DMS114 treated with DMSO at 0.1 percent for 48 hours (cell line): Measurements from ENCODE around the gene FMO2.

ENCODE experiments used
- DNase-seq: peaks from one replicate; lab custom pipeline; 2025; ENCODE audit not compliant: unreplicated experiment; lab: John Stamatoyannopoulos, UW

FMO2 gene

DNA sequence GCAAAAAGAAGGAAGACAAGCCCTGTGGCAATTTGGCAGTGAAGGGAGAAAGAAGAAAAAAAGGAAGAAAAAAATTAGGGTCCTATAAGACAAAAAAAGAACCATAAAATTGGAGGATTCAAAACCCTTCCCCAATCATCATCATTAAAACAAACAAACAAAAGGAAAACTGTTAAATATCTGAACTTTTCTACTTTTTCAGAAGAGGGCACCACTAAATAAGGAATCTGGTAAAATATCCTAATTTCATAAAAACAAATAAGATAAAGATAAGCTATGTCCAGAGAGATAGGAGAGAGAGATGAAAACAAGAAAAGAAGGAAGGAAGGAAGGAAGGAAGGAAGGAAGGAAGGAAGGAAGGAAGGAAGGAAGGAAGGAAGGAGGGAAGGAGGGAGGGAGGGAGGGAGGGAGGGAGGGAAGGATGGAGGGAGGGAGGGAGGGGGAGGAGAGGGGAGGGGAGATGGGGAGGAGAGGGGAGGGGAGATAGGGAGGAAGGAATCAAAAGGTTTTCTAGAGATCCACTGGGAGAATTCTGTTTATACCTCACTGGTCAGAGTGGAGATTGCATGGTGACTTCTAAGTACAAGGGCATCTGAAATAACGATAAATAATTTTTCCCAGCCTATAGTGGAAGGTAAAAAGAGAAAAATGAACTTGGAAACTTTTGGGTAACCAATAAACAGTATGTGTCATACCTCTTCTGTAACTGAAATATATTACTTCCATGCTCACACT lies 10.4 kb upstream of the FMO2 start:
- DNase-seq = no peak

GRCh38 chr1:171177261-171177660 lies 7.8 kb upstream of the FMO2 start:
- no peak for DNase-seq

DNA sequence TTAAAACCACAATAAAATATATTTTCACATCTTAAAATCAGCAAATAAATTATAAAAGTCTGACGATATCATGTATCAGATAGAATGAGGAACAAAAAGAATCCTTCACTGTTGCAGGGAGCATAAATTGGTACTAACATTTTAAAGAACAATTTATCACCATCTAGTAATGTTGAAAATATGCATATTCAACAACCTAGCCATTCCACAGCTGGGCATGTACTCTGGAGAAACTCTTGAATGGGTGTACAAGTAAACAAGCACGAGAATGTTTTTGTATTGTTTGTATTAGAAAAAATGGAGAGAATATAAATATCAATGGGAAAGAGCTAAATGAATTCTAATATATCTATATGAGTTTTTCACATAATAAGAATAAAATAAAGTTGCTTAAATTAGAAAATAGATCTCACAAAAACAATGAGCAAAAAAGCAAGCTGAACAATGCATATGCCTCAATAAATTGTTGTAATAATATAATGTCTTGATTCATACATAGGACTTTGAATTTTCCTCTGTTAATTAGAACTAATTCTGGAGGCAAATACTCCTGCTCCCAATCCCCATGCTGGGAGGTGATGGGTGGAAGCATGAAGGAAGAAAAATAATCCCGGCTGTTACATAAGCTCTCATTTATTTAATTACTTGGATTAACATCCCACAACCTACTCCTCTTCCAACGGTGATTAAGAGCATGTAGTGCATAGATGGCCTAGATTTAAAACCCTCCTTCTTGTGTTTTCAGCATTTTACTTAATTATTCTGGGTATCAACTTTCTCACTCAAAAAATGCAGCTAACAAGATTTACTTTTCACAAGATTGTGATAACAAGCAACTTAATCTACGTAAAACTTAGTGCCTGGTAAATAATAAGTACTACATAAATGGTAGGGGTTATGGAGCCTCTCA lies 5.5 kb upstream of the FMO2 start:
- DNase-seq = no peak

GRCh38 chr1:171180670-171181069 lies 4.4 kb upstream of the FMO2 start:
- no peak for DNase-seq

DNA sequence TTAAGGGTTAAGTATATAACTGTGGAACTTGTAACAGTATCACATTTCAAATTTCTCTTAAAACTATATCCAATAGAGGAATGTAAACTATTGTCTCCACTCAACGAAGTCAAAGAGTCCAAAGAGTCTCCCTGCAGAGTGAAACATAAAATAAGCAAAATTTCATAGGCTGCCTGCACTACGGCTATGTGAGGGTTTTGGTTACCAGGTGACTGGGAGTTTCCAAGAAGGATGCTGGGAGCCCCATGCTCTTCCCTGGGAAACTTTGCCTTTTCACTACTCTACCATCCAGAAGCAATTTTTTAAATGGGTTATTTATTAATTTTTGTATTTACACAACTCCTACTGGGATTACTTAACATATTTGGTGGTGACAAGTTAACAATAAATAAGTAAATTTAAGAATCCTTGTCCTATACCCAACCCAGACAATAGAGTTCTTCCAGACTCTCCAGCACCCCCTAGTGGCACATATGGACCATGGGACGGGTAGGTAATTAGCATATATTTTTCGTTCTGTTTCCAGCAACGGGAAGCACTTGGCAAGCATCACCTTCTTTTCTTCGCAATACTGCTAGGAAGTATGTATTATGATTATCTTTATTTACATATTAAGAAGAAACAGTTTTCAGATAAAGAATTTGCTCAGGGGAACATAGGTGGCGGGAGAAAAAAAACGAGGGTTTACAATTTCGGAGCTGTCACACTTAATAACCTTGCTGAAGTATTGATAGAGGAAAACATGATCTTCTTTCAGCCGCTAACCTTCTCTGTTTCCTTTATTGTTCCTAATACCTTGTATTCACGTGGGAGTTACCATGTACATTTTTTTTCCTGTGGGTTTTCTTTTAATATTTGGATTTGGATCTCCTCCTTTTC lies 3.5 kb downstream of the FMO2 start:
- DNase-seq = peak; percentile 23

GRCh38 chr1:171191992-171192391 lies 6.9 kb downstream of the FMO2 start:
- no peak for DNase-seq

DNA sequence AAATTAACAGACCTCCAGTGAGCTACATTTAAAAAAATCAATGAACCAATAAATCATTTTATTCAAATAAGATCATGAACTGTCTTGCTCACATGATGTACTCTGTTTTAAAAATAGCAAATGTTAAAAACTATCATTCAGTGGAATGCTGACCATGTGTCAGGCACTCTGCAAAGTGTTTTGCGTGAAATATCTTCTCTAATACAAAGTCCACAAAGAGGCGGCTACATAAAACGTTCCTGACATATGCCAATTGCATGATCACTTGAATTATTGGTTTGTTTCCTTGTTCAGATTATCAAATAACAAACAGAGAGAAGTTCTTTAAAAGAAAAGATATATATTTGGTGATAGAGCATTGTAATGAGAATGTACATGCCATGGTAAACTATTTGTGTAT lies 10.7 kb downstream of the FMO2 start:
- no peak for DNase-seq

GRCh38 chr1:171196351-171196750 lies 11.3 kb downstream of the FMO2 start:
- DNase-seq = no peak

GRCh38 chr1:171198081-171198480 lies 13.0 kb downstream of the FMO2 start:
- no peak for DNase-seq

GRCh38 chr1:171204296-171204695 lies 19.2 kb downstream of the FMO2 start:
- no peak for DNase-seq

DNA sequence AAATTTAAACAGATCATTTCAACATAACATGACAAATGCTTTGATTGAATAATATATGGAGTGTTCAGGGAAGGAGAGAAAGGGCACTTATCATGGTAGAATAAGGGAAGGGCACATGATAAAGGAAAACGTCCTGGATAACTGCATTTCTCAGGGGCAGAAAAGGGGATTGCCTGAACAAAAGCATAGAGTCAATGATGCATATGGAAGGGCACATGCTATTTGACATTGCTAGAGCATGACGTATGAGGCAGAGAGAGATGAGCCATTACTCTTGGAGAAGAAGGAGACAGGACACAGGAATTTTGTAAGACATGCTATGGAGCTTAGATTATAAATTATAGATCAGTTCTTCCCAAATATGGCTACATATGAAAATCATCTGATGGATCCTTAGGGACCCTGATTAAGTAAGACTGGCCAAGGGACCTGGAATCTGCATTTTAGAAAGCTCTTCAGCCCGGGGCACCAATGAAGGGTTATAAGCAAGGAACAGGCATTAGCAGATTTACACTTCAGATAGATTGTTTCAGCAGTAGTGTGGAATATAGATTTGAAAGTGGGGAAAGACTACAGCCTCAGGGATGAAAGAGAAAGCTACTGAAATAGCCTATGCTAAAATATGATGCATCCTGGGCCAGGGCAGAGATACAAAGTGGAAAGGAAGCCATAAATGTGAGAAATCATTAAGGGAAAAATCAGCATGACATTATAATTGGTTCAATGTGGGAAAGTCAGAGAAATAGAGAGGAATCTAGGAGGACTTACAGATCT lies 21.3 kb downstream of the FMO2 start:
- DNase-seq = no peak

- no peak for DNase-seq
Measured at GRCh38 chr1:171206978-171207355, 21.9 kb downstream of the FMO2 start.

GRCh38 chr1:171207377-171207776 lies 22.3 kb downstream of the FMO2 start:
- no peak for DNase-seq

GRCh38 chr1:171210355-171210754 lies 25.3 kb downstream of the FMO2 start:
- DNase-seq = no peak

DNA sequence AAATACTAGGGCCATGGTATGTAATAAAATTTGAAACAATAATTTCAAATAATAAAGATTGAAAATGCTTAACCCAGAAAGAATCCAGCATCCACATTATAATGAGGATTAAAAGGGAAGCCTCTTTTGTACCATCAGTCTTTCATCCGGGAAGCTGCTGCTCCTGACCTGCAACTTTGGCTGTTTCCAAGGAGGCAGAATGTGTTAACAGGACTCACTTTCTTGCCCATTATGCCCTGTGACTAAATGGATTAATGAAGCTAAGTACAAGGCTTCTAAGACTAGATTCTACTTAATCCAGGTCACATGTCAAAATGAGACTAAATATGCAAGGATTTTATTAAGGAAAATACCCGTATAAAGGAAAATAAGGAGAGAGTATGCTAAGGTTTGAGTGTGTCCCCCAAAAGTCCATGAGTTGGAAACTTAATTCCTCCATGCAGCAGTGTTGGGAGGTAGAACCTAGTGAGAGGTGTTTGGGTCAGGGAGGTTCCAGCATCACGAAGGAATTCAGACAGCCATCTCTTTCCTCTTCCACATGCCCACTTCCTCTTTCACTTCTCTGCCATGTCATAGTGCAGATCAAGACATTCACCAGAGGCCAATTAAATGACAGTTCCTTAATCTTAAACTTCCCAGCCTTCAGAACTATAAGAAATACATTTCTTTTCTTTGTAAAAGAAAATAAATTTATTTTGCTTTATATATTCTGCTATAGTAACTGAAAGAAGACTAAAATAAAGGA lies 27.7 kb downstream of the FMO2 start:
- DNase-seq = no peak

GRCh38 chr1:171213559-171214454 lies 28.7 kb downstream of the FMO2 start:
- DNase-seq = no peak

DNA sequence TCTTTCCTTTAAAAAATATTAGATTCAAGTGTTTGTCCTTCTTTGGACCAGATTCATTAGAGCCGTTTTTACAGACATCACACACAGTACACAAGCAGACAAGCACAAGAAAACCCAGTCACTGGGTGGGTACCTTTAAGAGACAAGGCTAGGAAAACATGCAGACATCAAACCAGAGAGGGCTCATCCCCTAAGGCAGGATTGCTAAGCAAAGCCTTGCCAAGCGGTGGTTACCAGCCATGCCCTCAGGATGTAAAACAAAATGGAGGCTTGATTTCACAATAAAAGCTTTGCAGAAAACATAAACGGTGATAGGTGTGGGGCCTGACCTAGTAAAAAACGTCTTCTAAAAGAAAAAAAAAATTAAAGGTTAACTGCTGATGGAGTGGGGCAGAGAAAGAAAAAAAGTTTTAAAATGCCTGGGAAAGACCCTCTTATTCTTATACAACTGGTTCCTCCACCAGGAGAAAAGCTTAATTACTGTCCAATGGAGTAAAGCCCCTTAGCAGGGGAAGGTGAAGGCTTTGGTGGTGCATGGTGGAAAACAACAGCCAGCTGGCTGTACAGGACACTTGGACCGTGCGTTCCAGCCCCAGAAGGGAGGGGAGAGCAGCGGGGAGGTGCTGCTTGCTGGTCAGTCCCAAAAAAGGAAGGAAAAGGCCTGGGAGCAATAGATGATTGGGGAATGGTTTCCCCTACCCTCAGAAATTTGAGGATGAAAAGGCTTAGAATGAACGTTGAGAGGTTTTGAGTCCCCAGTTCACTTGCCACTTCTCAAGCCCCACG lies 32.8 kb downstream of the FMO2 start:
- no peak for DNase-seq

- DNase-seq = no peak
Measured at GRCh38 chr1:171218661-171219060, 33.6 kb downstream of the FMO2 start.
